Pancreas (tissue), 10 donors: ENCODE data around the gene ZNF831. TPM values are rescaled to one million over a fixed set of nuclear protein-coding genes. Genes with fewer than 3 reads are reported as not detected.

Experiments used
- ATAC-seq, 4 donors: fragments of 200-7000 bp; cut with Tn5 transposase; one replicate each; pipeline versions ENCODE4 v1.8.0 to v1.9.1; 2020; ENCODE audit warnings: mild to moderate bottlenecking in 4 of 4, moderate library complexity in 4 of 4
- DNase-seq, 6 donors: peaks; one replicate each; pipeline ENCODE4 v3.0.0-alpha.2; 2020
- FAIRE-seq: peaks from 2 replicates; lab custom pipeline; 2012; peaks lifted over from hg19 to GRCh38; lab: Jason Lieb, UNC
- H3K27ac ChIP-seq, 4 donors: fragments of 200-600 bp; sonication (generic); 1 replicate in 3 of 4; 2 replicates in 1 of 4; pipeline versions ENCODE4 v1.5.0 to v1.8.0; 2020
- H3K27me3 ChIP-seq, 4 donors: fragments of 200-600 bp; one replicate each; pipeline ENCODE4 v1.8.0; 2021
- H3K36me3 ChIP-seq, 3 donors: fragments of 200-600 bp; sonication (generic) in 1 of 3; one replicate each; pipeline versions ENCODE4 v1.5.0 to v1.8.0; 2020 to 2021
- H3K4me1 ChIP-seq, 3 donors: fragments of 200-600 bp; one replicate each; pipeline ENCODE4 v1.8.0; 2021
- H3K4me3 ChIP-seq, 4 donors: fragments of 200-600 bp; sonication (generic) in 2 of 4; one replicate each; pipeline versions ENCODE4 v1.5.0 to v1.8.0; 2020 to 2021
- H3K9me3 ChIP-seq, 4 donors: fragments of 200-600 bp; one replicate each; pipeline ENCODE4 v1.8.0; 2021
- CTCF ChIP-seq, 4 donors: fragments of 200-600 bp; sonication (generic) in 3 of 4; IDR thresholded peaks; one replicate each; pipeline versions ENCODE4 v1.5.0 to v1.8.0; 2021; ENCODE audit warnings: antibody characterized with exemption in 4 of 4
- WGBS, 2 donors: extraction: QIAGEN DNeasy Blood & Tissue Kit; methylation state at CpG; one replicate each; pipeline ENCODE4 v1.1.7; 2013; 5-methylcytosine and 5-hydroxymethylcytosine counted together
- intact Hi-C, 3 donors: fragments of 100-400 bp; cut with DNase I; formaldehyde crosslinking; loops; one replicate each; pipeline versions ENCODE4 v1.11.1 to v1.14.2; 2022
- polyA plus RNA-seq, 2 donors: library from polyadenylated mRNA; stranded (reverse); fragments of 200-250 nt; gene quantifications; one replicate each; pipeline ENCODE4 v1.2.3, GENCODE V29; 2013
- total RNA-seq, 6 donors: library from RNA; stranded (reverse); fragmentation: NEBNext Ultra II Directional in 4 of 6; extraction: Animal tissue kit (Norgen Biotek cat#: 25700) in 4 of 6; gene quantifications; one replicate each; pipeline versions ENCODE4 v1.2.1 to v1.2.4, GENCODE V29; 2021 to 2023
- donor health status: healthy with polysubstance abuse.
- donor health status: DM: no; HTN: no; CAD: no; lungs with moderate emphysema.
- donor health status: DM: no; HTN: no; CAD: no.
- donor health status: control.
- donor health status: control.
- donor health status: Bipolar disorder and iron deficiency.
- donor health status: DM: yes; HTN: yes; CAD: no.
- donor health status: DM: no; HTN: no; CAD: no.
- donor health status: DM: no; HTN: no; CAD: no.
- donor health status: DM: yes; HTN: yes; CAD: no.

ZNF831 gene
- total and polyA plus RNA-seq, 8 donors = 0.04 to 0.23 (median 0.16) TPM

GRCh38 chr20:59240006-59240405 lies 76.4 kb downstream of the ZNF831 start:
- no peaks in the 10 kb centered on the region for H3K36me3 ChIP-seq
- no peaks in the 10 kb centered on the region for H3K9me3 ChIP-seq
- H3K4me3 ChIP-seq = no peak overlapping the region
- H3K4me1 ChIP-seq = no peaks in the 10 kb centered on the region
- H3K27me3 ChIP-seq = no peaks in the 10 kb centered on the region
- WGBS, 2 donors = 49 to 54% methylated on average over 4 of the region's 4 CpGs
- FAIRE-seq (no peak), DNase-seq (no peak), ATAC-seq (no peak)
- H3K27ac ChIP-seq = no peak overlapping the region
- intact Hi-C loops = no loop called here
- no peak for TF ChIP-seq CTCF (IDR thresholded peaks at IDR 0.05)

- peaks cover 0 to 5% (median 0%) of the 10 kb centered on the region in 4 donors for H3K27me3 ChIP-seq
- H3K4me1 ChIP-seq = no peaks in the 10 kb centered on the region
- WGBS, 2 donors = 35 to 46% methylated on average over 10 of the region's 10 CpGs
- DNase-seq = no peak
- no peak for TF ChIP-seq CTCF (IDR thresholded peaks at IDR 0.05)
- FAIRE-seq = no peak
- no peak for ATAC-seq
- intact Hi-C loops = no loop called here
- no peaks in the 10 kb centered on the region for H3K9me3 ChIP-seq
- no peak overlapping the region for H3K27ac ChIP-seq
- no peaks in the 10 kb centered on the region for H3K36me3 ChIP-seq
- H3K4me3 ChIP-seq = no peak overlapping the region
Measured at GRCh38 chr20:59242714-59243626, 79.3 kb downstream of the ZNF831 start.

- FAIRE-seq (no peak), ATAC-seq (no peak)
Measured at GRCh38 chr20:59246691-59247400, 83.2 kb downstream of the ZNF831 start.

GRCh38 chr20:59247731-59248684 lies 84.4 kb downstream of the ZNF831 start:
- Histone ChIP-seq H3K27ac (no peak overlapping the region), H3K27me3 (peaks cover 0 to 6% (median 0%) of the 10 kb centered on the region in 4 donors), H3K4me3 (no peak overlapping the region), H3K4me1 (no peaks in the 10 kb centered on the region), H3K36me3 (no peaks in the 10 kb centered on the region), H3K9me3 (no peaks in the 10 kb centered on the region)
- FAIRE-seq = no peak
- 68 to 84% methylated on average over 4 of the region's 4 CpGs for WGBS, 2 donors
- no peak for TF ChIP-seq CTCF (IDR thresholded peaks at IDR 0.05)
- ATAC-seq = no peak
- DNase-seq = no peak
- intact Hi-C loops = no loop called here

More at GRCh38 chr20:59246691-59247400, 83.2 kb downstream of the ZNF831 start:
- 54 to 66% methylated on average over 8 of the region's 8 CpGs for WGBS, 2 donors
- Histone ChIP-seq H3K27ac (no peak overlapping the region), H3K4me3 (no peak overlapping the region), H3K36me3 (no peaks in the 10 kb centered on the region), H3K27me3 (peaks cover 0 to 6% (median 0%) of the 10 kb centered on the region in 4 donors), H3K9me3 (no peaks in the 10 kb centered on the region), H3K4me1 (no peaks in the 10 kb centered on the region)
- intact Hi-C loops = no loop called here
- DNase-seq = no peak
- no peak for TF ChIP-seq CTCF (IDR thresholded peaks at IDR 0.05)
